ENCODE measurements around the gene CPXM2.

- no peak for TF ChIP-seq CTCF (optimal IDR thresholded peaks at IDR 0.05 in 1 of 3, IDR thresholded peaks at IDR 0.05 in 1 of 3, conservative IDR thresholded peaks at IDR 0.05 in 1 of 3; ENCODE audit: extremely low read depth in 1 of 3, insufficient read depth in 2 of 3, low read length in 3 of 3)
- no peak for TF ChIP-seq EZH2 (IDR thresholded peaks at IDR 0.05; ENCODE audit: low read length)
These were observed 83.3 kb downstream of the CPXM2 start for GRCh38 chr10:123808286-123808685.
